Measurements from ENCODE around the gene USHBP1.
A peak's percentile ranks its signal among the peaks of the same experiment; 100 is the strongest.
"Not testable (repeated sequence)": the region's sequence is repeated elsewhere in the genome, so short reads cannot be mapped to it uniquely, and the experiment has no call there.

Gene USHBP1

GRCh38 chr19:17281391-17282304, 17.1 kb upstream of the USHBP1 start, which contains the start of gene ANKLE1:
ANKLE1 (plus strand) TSS chr19:17281901; CDS start chr19:17281921, 20 bp downstream.
- no peaks in the 10 kb centered on the region for H3K27me3 Mint-ChIP-seq

GRCh38 chr19:17279436-17279835, 14.9 kb upstream of the USHBP1 start:
- no peaks in the 10 kb centered on the region for H3K9me3 Mint-ChIP-seq
- H3K4me1 Mint-ChIP-seq = peaks cover 27% of the 10 kb centered on the region
- H3K27ac Mint-ChIP-seq = no peak overlapping the region
- no peak for DNase-seq
- ATAC-seq = no peak
- no peak overlapping the region for H3K4me3 Mint-ChIP-seq
- no peaks in the 10 kb centered on the region for H3K27me3 Mint-ChIP-seq

More at GRCh38 chr19:17281391-17282304, 17.1 kb upstream of the USHBP1 start, which contains the start of gene ANKLE1:
- H3K4me1 Mint-ChIP-seq = peaks cover 27% of the 10 kb centered on the region
- ATAC-seq (peak; percentile 64), DNase-seq (peak; percentile 60 to 65)
- no peaks in the 10 kb centered on the region for H3K9me3 Mint-ChIP-seq
- H3K4me3 Mint-ChIP-seq = peak within 1 kb of the TSS; percentile 90 to 96
- peak within 1 kb of the TSS; percentile 87 to 94 for H3K27ac Mint-ChIP-seq

GRCh38 chr19:17275441-17276175, 11.1 kb upstream of the USHBP1 start:
- H3K9me3 Mint-ChIP-seq = no peaks in the 10 kb centered on the region
- no peak overlapping the region for H3K4me3 Mint-ChIP-seq
- H3K4me1 Mint-ChIP-seq = no peaks in the 10 kb centered on the region
- DNase-seq = no peak
- no peaks in the 10 kb centered on the region for H3K27me3 Mint-ChIP-seq
- H3K27ac Mint-ChIP-seq = no peak overlapping the region
- no peak for ATAC-seq

GRCh38 chr19:17274892-17275291, 10.3 kb upstream of the USHBP1 start:
- H3K27me3 Mint-ChIP-seq, ATAC-seq, H3K4me3 Mint-ChIP-seq, H3K9me3 Mint-ChIP-seq, H3K27ac Mint-ChIP-seq, H3K4me1 Mint-ChIP-seq, DNase-seq: not testable (repeated sequence)

GRCh38 chr19:17268754-17269153, 4.2 kb upstream of the USHBP1 start:
- ATAC-seq = no peak
- Mint-ChIP-seq H3K27me3 (no peaks in the 10 kb centered on the region), H3K27ac (no peak overlapping the region), H3K4me3 (peak overlapping the region; percentile 44 to 92), H3K4me1 (peaks cover 29% of the 10 kb centered on the region), H3K9me3 (no peaks in the 10 kb centered on the region)
- no peak for DNase-seq

GRCh38 chr19:17266975-17267788, 2.6 kb upstream of the USHBP1 start, which contains the start of gene BABAM1:
BABAM1 (plus strand) TSS chr19:17267443; CDS start chr19:17268807, 1,364 bp downstream.
- H3K27me3 Mint-ChIP-seq = no peaks in the 10 kb centered on the region
- H3K27ac Mint-ChIP-seq = peak within 1 kb of the TSS; percentile 91 to 96
- H3K4me3 Mint-ChIP-seq = peak within 1 kb of the TSS; percentile 82 to 92
- DNase-seq = peak; percentile 94 to 98
- H3K9me3 Mint-ChIP-seq = no peaks in the 10 kb centered on the region
- ATAC-seq = peak; percentile 96
- H3K4me1 Mint-ChIP-seq = peaks cover 29% of the 10 kb centered on the region

GRCh38 chr19:17266589-17266974, 2.0 kb upstream of the USHBP1 start:
- Mint-ChIP-seq H3K27ac (peak overlapping the region; percentile 67 to 91), H3K27me3 (no peaks in the 10 kb centered on the region), H3K4me1 (peaks cover 29% of the 10 kb centered on the region), H3K4me3 (peak overlapping the region; percentile 82 to 92), H3K9me3 (no peaks in the 10 kb centered on the region)
- no peak for ATAC-seq
- no peak for DNase-seq

GRCh38 chr19:17266026-17266425, 1.5 kb upstream of the USHBP1 start:
- peak overlapping the region in 1 of 2 donors; percentile 34 for H3K27ac Mint-ChIP-seq
- no peaks in the 10 kb centered on the region for H3K9me3 Mint-ChIP-seq
- peaks cover 32% of the 10 kb centered on the region for H3K4me1 Mint-ChIP-seq
- ATAC-seq (no peak), DNase-seq (no peak)
- H3K4me3 Mint-ChIP-seq = no peak overlapping the region
- peaks cover under 1% of the 10 kb centered on the region for H3K27me3 Mint-ChIP-seq

GRCh38 chr19:17263712-17264640, 569 bp downstream of the USHBP1 start:
- H3K4me1 Mint-ChIP-seq = peaks cover 37% of the 10 kb centered on the region
- ATAC-seq (no peak), DNase-seq (no peak)
- H3K9me3 Mint-ChIP-seq = no peaks in the 10 kb centered on the region
- peaks cover 8% of the 10 kb centered on the region for H3K27me3 Mint-ChIP-seq
- H3K27ac Mint-ChIP-seq = peak overlapping the region in 1 of 2 donors; percentile 94
- H3K4me3 Mint-ChIP-seq = no peak overlapping the region

- no peak overlapping the region for H3K27ac Mint-ChIP-seq
These were observed 2.0 kb downstream of the USHBP1 start for GRCh38 chr19:17262557-17262956.

GRCh38 chr19:17260842-17261325, 3.7 kb downstream of the USHBP1 start:
- Mint-ChIP-seq H3K9me3 (no peaks in the 10 kb centered on the region), H3K4me1 (peaks cover 16% of the 10 kb centered on the region), H3K4me3 (no peak overlapping the region), H3K27me3 (peaks cover 8% of the 10 kb centered on the region), H3K27ac (peak overlapping the region in 1 of 2 donors; percentile 0)
- ATAC-seq (peak; percentile 100), DNase-seq (peak; percentile 86 to 92)

More at GRCh38 chr19:17262557-17262956, 2.0 kb downstream of the USHBP1 start:
- Mint-ChIP-seq H3K27me3 (peaks cover 8% of the 10 kb centered on the region), H3K4me3 (no peak overlapping the region), H3K9me3 (no peaks in the 10 kb centered on the region), H3K4me1 (peaks cover 25% of the 10 kb centered on the region)
- no peak for DNase-seq
- ATAC-seq = no peak

- Mint-ChIP-seq H3K27me3 (peaks cover 8% of the 10 kb centered on the region), H3K4me3 (no peak overlapping the region), H3K4me1 (peaks cover 15% of the 10 kb centered on the region), H3K27ac (no peak overlapping the region), H3K9me3 (no peaks in the 10 kb centered on the region)
- DNase-seq = no peak
- no peak for ATAC-seq
These were observed 4.6 kb downstream of the USHBP1 start for GRCh38 chr19:17259934-17260333.

- Mint-ChIP-seq H3K27ac (no peak overlapping the region), H3K27me3 (peaks cover 8% of the 10 kb centered on the region), H3K4me1 (peaks cover 9% of the 10 kb centered on the region), H3K9me3 (no peaks in the 10 kb centered on the region), H3K4me3 (no peak overlapping the region)
- DNase-seq (no peak), ATAC-seq (no peak)
These were observed 5.3 kb downstream of the USHBP1 start for GRCh38 chr19:17259118-17259780.

- no peak overlapping the region for H3K27ac Mint-ChIP-seq
- DNase-seq (no peak), ATAC-seq (no peak)
- no peak overlapping the region for H3K4me3 Mint-ChIP-seq
- H3K9me3 Mint-ChIP-seq = no peaks in the 10 kb centered on the region
- H3K4me1 Mint-ChIP-seq = peaks cover 7% of the 10 kb centered on the region
- H3K27me3 Mint-ChIP-seq = peaks cover 8% of the 10 kb centered on the region
These were observed 8.4 kb downstream of the USHBP1 start for GRCh38 chr19:17256130-17256529.
